Smooth muscle cell (in vitro differentiated cells): ENCODE results near the gene SYAP1. TPM values are rescaled to one million over a fixed set of nuclear protein-coding genes. Genes with fewer than 3 reads are reported as not detected.
A peak's percentile ranks its signal among the peaks of the same experiment; 100 is the strongest.

Source experiments
- DNase-seq: peaks from one replicate; lab custom pipeline; 2025; ENCODE audit not compliant: unreplicated experiment; lab: John Stamatoyannopoulos, UW
- H2AFZ ChIP-seq: fragments of 200-600 bp; sonication (generic); 2 replicates; pipeline ENCODE4 v1.6.0; 2016; ENCODE audit warnings: antibody characterized with exemption, low read depth, mild to moderate bottlenecking
- H3F3A ChIP-seq: fragments of 200-600 bp; sonication (generic); 2 replicates; pipeline ENCODE4 v1.6.0; 2017; ENCODE audit warnings: antibody characterized with exemption, low read depth
- H3K27ac ChIP-seq: fragments of 200-600 bp; sonication (generic); 2 replicates; pipeline ENCODE4 v1.5.1; 2016; ENCODE audit warnings: low read depth, mild to moderate bottlenecking
- H3K27me3 ChIP-seq: fragments of 200-600 bp; sonication (generic); 2 replicates; pipeline ENCODE4 v1.6.1; 2016; ENCODE audit warnings: low read depth, mild to moderate bottlenecking
- H3K36me3 ChIP-seq: fragments of 200-600 bp; sonication (generic); 2 replicates; pipeline ENCODE4 v1.5.1; 2016; ENCODE audit warnings: low read depth
- H3K4me1 ChIP-seq: fragments of 200-600 bp; sonication (generic); 2 replicates; pipeline ENCODE4 v1.5.1; 2016; ENCODE audit warnings: low read depth
- H3K4me2 ChIP-seq: fragments of 200-600 bp; sonication (generic); 2 replicates; pipeline ENCODE4 v1.6.0; 2016; ENCODE audit warnings: mild to moderate bottlenecking
- H3K4me3 ChIP-seq: fragments of 200-600 bp; sonication (generic); 2 replicates; pipeline ENCODE4 v1.5.1; 2016; ENCODE audit warnings: mild to moderate bottlenecking
- H3K79me2 ChIP-seq: fragments of 200-600 bp; sonication (generic); 2 replicates; pipeline ENCODE4 v1.6.0; 2016; ENCODE audit warnings: low read depth, mild to moderate bottlenecking
- H3K9ac ChIP-seq: fragments of 200-600 bp; sonication (generic); 2 replicates; pipeline ENCODE4 v1.6.0; 2016; ENCODE audit warnings: low read depth
- H3K9me3 ChIP-seq: fragments of 200-600 bp; sonication (generic); replicated peaks from 2 replicates; pipeline ENCODE4 v1.5.1; 2016; ENCODE audit warnings: low read depth
- H4K20me1 ChIP-seq: fragments of 200-600 bp; sonication (generic); 2 replicates; pipeline ENCODE4 v1.6.0; 2016; ENCODE audit warnings: low read depth
- CTCF ChIP-seq: fragments of 200-600 bp; sonication (generic); IDR thresholded peaks from 2 replicates; pipeline ENCODE4 v1.5.1; 2017; ENCODE audit warnings: borderline replicate concordance, mild to moderate bottlenecking, antibody characterized with exemption; ENCODE audit not compliant: insufficient read depth, poor library complexity, severe bottlenecking
- WGBS: methylation state at CpG from one replicate; pipeline ENCODE4 v1.1.7; 2016; ENCODE audit warnings: low lambda C conversion rate; 5-methylcytosine and 5-hydroxymethylcytosine counted together
- polyA plus RNA-seq: library from polyadenylated mRNA; unstranded; fragments of >200 nt; fragmentation: Nextera tagmentation; extraction: Ambion mirVana; gene quantifications from 2 replicates; pipeline ENCODE4 v1.2.1, GENCODE V29; 2016
- total RNA-seq: library from RNA; depleted of rRNA; stranded (reverse); fragments of >200 nt; gene quantifications from 2 replicates; pipeline ENCODE4 v1.2.3, GENCODE V29; 2014

SYAP1 gene
- total and polyA plus RNA-seq, 2 experiments from 2014 or later, result 52.3 to 52.8 TPM

- no peak for DNase-seq
- WGBS, result 78% methylated on average over 6 of the region's 6 CpGs
- H3K36me3 ChIP-seq, result peaks cover 33% of the 10 kb centered on the region
- no peaks in the 10 kb centered on the region for H3K79me2 ChIP-seq
- H2AFZ ChIP-seq, result no peak overlapping the region
- H3K9ac ChIP-seq, result no peak overlapping the region
- H3K4me1 ChIP-seq, result no peaks in the 10 kb centered on the region
- H3F3A ChIP-seq, result no peaks in the 10 kb centered on the region
- H3K27ac ChIP-seq, result no peak overlapping the region
- no peaks in the 10 kb centered on the region for H3K9me3 ChIP-seq
- H3K4me3 ChIP-seq, result no peak overlapping the region
- TF ChIP-seq CTCF, result no peak
- no peak overlapping the region for H3K4me2 ChIP-seq
- H4K20me1 ChIP-seq, result peaks cover 14% of the 10 kb centered on the region
- no peaks in the 10 kb centered on the region for H3K27me3 ChIP-seq
These were observed 20.2 kb downstream of the SYAP1 start for GRCh38 chrX:16739574-16739973.

GRCh38 chrX:16743604-16744325 is 24.4 kb downstream of the SYAP1 start:
- Histone ChIP-seq H3K4me1 (no peaks in the 10 kb centered on the region), H3F3A (no peaks in the 10 kb centered on the region), H2AFZ (no peak overlapping the region), H3K79me2 (no peaks in the 10 kb centered on the region), H3K4me2 (no peak overlapping the region), H3K27me3 (no peaks in the 10 kb centered on the region), H3K4me3 (no peak overlapping the region), H3K9ac (no peak overlapping the region), H3K27ac (peak overlapping the region; percentile 29), H4K20me1 (peaks cover 32% of the 10 kb centered on the region), H3K36me3 (peaks cover 20% of the 10 kb centered on the region), H3K9me3 (no peaks in the 10 kb centered on the region)
- 93% methylated on average over 12 of the region's 12 CpGs for WGBS
- no peak for DNase-seq
- peak; percentile 9 for TF ChIP-seq CTCF

GRCh38 chrX:16745102-16745501 is 25.7 kb downstream of the SYAP1 start:
- H3K9ac ChIP-seq, result no peak overlapping the region
- peaks cover 19% of the 10 kb centered on the region for H3K36me3 ChIP-seq
- DNase-seq, result no peak
- no peak overlapping the region for H3K4me2 ChIP-seq
- peaks cover 45% of the 10 kb centered on the region for H4K20me1 ChIP-seq
- no peaks in the 10 kb centered on the region for H3K9me3 ChIP-seq
- H3K27me3 ChIP-seq, result no peaks in the 10 kb centered on the region
- no peaks in the 10 kb centered on the region for H3K4me1 ChIP-seq
- 91% methylated on average over 5 of the region's 5 CpGs for WGBS
- no peak overlapping the region for H3K27ac ChIP-seq
- no peak overlapping the region for H2AFZ ChIP-seq
- no peaks in the 10 kb centered on the region for H3F3A ChIP-seq
- TF ChIP-seq CTCF, result no peak
- no peaks in the 10 kb centered on the region for H3K79me2 ChIP-seq
- H3K4me3 ChIP-seq, result no peak overlapping the region

- Histone ChIP-seq H3K79me2 (no peaks in the 10 kb centered on the region), H3K9ac (no peak overlapping the region), H3F3A (no peaks in the 10 kb centered on the region), H3K9me3 (no peaks in the 10 kb centered on the region), H3K27me3 (no peaks in the 10 kb centered on the region), H3K36me3 (peaks cover 19% of the 10 kb centered on the region), H3K4me2 (no peak overlapping the region), H4K20me1 (peaks cover 50% of the 10 kb centered on the region), H2AFZ (no peak overlapping the region), H3K27ac (no peak overlapping the region), H3K4me1 (no peaks in the 10 kb centered on the region), H3K4me3 (no peak overlapping the region)
- DNase-seq, result no peak
- no peak for TF ChIP-seq CTCF
- 98% methylated on average over 5 of the region's 5 CpGs for WGBS
These were observed 26.2 kb downstream of the SYAP1 start for GRCh38 chrX:16745659-16746058.
